Natural killer cell (primary cell): ENCODE data around the gene DUSP28. TPM values are rescaled to one million over a fixed set of nuclear protein-coding genes. Genes with fewer than 3 reads are reported as not detected.

ENCODE experiments used
- ATAC-seq, 3 donors: fragments of 150-1000 bp in 2 of 3; fragments of 200-7000 bp in 1 of 3; cut with Tn5 transposase; 1 replicate in 1 of 3; 2 replicates in 2 of 3; pipeline ENCODE4 v1.10.0; 2021; ENCODE audit warnings: mild to moderate bottlenecking in 2 of 3, moderate library complexity in 2 of 3
- DNase-seq, 2 donors: peaks; one replicate each; pipeline versions ENCODE4 v3.0.0 to v3.0.0-alpha.2; 2013 to 2021; ENCODE audit warnings: mixed read lengths in 1 of 2
- H3K27ac ChIP-seq: one replicate; pipeline ENCODE4 v1.5.1; 2013; ENCODE audit warnings: mild to moderate bottlenecking, low read length
- H3K27me3 ChIP-seq: one replicate; pipeline ENCODE4 v1.6.1; 2013; ENCODE audit warnings: low read length; ENCODE audit not compliant: control insufficient read depth, insufficient read depth
- H3K36me3 ChIP-seq: one replicate; pipeline ENCODE4 v1.6.1; 2013; ENCODE audit warnings: low read length; ENCODE audit not compliant: control insufficient read depth, insufficient read depth
- H3K4me1 ChIP-seq: one replicate; pipeline ENCODE4 v1.6.1; 2013; ENCODE audit warnings: low read length; ENCODE audit not compliant: control insufficient read depth, insufficient read depth
- H3K4me3 ChIP-seq: one replicate; pipeline ENCODE4 v1.5.1; 2013; ENCODE audit warnings: low read length
- H3K9me3 ChIP-seq: one replicate; pipeline ENCODE4 v1.6.1; 2013; ENCODE audit warnings: low read length; ENCODE audit not compliant: control insufficient read depth, insufficient read depth
- H3K27ac Mint-ChIP-seq, 2 donors: one replicate each; pipeline ENCODE4 v1.8.0; 2022; ENCODE audit warnings: mild to moderate bottlenecking in 2 of 2, mixed read lengths in 2 of 2, moderate library complexity in 1 of 2
- H3K27me3 Mint-ChIP-seq, 2 donors: one replicate each; pipeline ENCODE4 v1.8.0; 2022; ENCODE audit warnings: low read depth in 2 of 2, mixed read lengths in 2 of 2
- H3K36me3 Mint-ChIP-seq: one replicate; pipeline ENCODE4 v1.8.0; 2022; ENCODE audit warnings: mixed read lengths
- H3K4me1 Mint-ChIP-seq, 2 donors: one replicate each; pipeline ENCODE4 v1.8.0; 2022; ENCODE audit warnings: mixed read lengths in 2 of 2
- H3K4me3 Mint-ChIP-seq: one replicate; pipeline ENCODE4 v1.8.0; 2022; ENCODE audit warnings: mild to moderate bottlenecking, moderate library complexity, mixed read lengths
- H3K9me3 Mint-ChIP-seq, 2 donors: one replicate each; pipeline ENCODE4 v1.8.0; 2022; ENCODE audit warnings: mixed read lengths in 2 of 2
- CTCF ChIP-seq: fragments of 200-600 bp; IDR thresholded peaks from one replicate; pipeline ENCODE4 v1.8.0; 2022; ENCODE audit warnings: antibody characterized with exemption
- WGBS: methylation state at CpG from one replicate; pipeline ENCODE4 v1.1.7; 2013; ENCODE audit warnings: missing lambda C conversion rate; ENCODE audit not compliant: insufficient coverage; 5-methylcytosine and 5-hydroxymethylcytosine counted together
- intact Hi-C: fragments of 100-400 bp; cut with micrococcal nuclease; formaldehyde crosslinking; loops from one replicate; pipeline ENCODE4 v1.14.2; 2022
- total RNA-seq, 4 donors: library from RNA; stranded (reverse); fragments of 120-200 nt in 1 of 4; gene quantifications; one replicate each; pipeline versions ENCODE4 v1.2.3 to v1.2.4, GENCODE V29; 2013 to 2022

DUSP28 gene
- total RNA-seq, 3 donors from 2014 or later (not counting 1 experiment from before 2014, with no cell fraction given), result 13.5 to 25.2 (median 18.5) TPM

- Histone ChIP-seq H3K9me3 (no peaks in the 10 kb centered on the region), H3K4me1 (no peaks in the 10 kb centered on the region), H3K27ac (no peak overlapping the region), H3K36me3 (peaks cover 18% of the 10 kb centered on the region), H3K4me3 (no peak overlapping the region), H3K27me3 (no peaks in the 10 kb centered on the region)
- H3K27ac Mint-ChIP-seq, result no peak overlapping the region
- peaks cover 14 to 25% of the 10 kb centered on the region in 2 donors for H3K4me1 Mint-ChIP-seq
- H3K27me3 Mint-ChIP-seq, result no peaks in the 10 kb centered on the region
- no peak for ATAC-seq
- intact Hi-C loops, result no loop called here
- H3K4me3 Mint-ChIP-seq, result no peak overlapping the region
- H3K36me3 Mint-ChIP-seq, result no peaks in the 10 kb centered on the region
- TF ChIP-seq CTCF, result no peak
- no peaks in the 10 kb centered on the region for H3K9me3 Mint-ChIP-seq
- DNase-seq, result no peak
These were observed 20.3 kb upstream of the DUSP28 start for GRCh38 chr2:240539906-240540305.

- Mint-ChIP-seq H3K27ac (no peak overlapping the region), H3K9me3 (no peaks in the 10 kb centered on the region), H3K4me1 (peaks cover 6 to 19% of the 10 kb centered on the region in 2 donors), H3K4me3 (no peak overlapping the region), H3K36me3 (peaks cover 8% of the 10 kb centered on the region), H3K27me3 (no peaks in the 10 kb centered on the region)
- intact Hi-C loops, result no loop called here
- TF ChIP-seq CTCF, result no peak
- Histone ChIP-seq H3K27ac (no peak overlapping the region), H3K4me1 (no peaks in the 10 kb centered on the region), H3K4me3 (no peak overlapping the region), H3K36me3 (peaks cover 30% of the 10 kb centered on the region), H3K9me3 (no peaks in the 10 kb centered on the region), H3K27me3 (no peaks in the 10 kb centered on the region)
- DNase-seq (no peak), ATAC-seq (no peak)
- WGBS, result 99% methylated on average over 4 of the region's 4 CpGs
These were observed 8.9 kb upstream of the DUSP28 start for GRCh38 chr2:240551288-240551687.

- Mint-ChIP-seq H3K27ac (peak overlapping the region; percentile 29 to 71), H3K9me3 (no peaks in the 10 kb centered on the region), H3K4me3 (no peak overlapping the region), H3K27me3 (no peaks in the 10 kb centered on the region), H3K36me3 (peaks cover 8% of the 10 kb centered on the region), H3K4me1 (peaks cover 12 to 24% of the 10 kb centered on the region in 2 donors)
- DNase-seq (no peak), ATAC-seq (no peak)
- H3K27me3 ChIP-seq, result no peaks in the 10 kb centered on the region
- no peak overlapping the region for H3K27ac ChIP-seq
- H3K36me3 ChIP-seq, result peaks cover 30% of the 10 kb centered on the region
- 11% methylated on average over 1 of the region's 1 CpG for WGBS
- H3K9me3 ChIP-seq, result no peaks in the 10 kb centered on the region
- TF ChIP-seq CTCF, result no peak
- H3K4me1 ChIP-seq, result peaks cover 5% of the 10 kb centered on the region
- no peak overlapping the region for H3K4me3 ChIP-seq
- intact Hi-C loops, result no loop called here
These were observed 8.3 kb upstream of the DUSP28 start for GRCh38 chr2:240551811-240552210.

DNA sequence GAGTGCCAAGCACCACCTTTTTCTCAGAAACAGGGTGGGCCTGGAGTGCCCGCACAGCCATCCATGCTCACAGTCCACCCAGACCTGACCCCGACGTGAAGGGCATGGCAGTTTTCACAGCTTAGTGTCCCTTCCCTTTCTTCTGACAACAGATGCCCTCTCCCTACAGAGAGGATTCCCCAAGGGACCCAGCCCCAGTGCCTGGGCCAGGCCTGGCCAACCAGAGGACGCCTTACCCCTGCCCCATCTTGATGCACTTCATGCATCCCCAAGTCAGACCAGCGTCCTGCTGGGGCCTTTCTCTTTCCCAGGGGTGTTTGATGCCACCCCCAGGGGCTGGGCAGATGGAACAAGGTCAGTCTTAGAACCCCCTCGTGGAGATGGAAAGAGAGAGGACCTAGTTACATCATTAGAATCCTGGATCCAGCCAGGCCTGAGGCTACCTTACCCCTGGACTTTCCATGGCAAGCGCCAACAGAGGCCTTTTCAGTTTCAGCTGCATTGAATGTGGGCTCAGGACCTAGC is 6.1 kb upstream of the DUSP28 start:
- DNase-seq, result no peak
- Mint-ChIP-seq H3K4me3 (no peak overlapping the region), H3K9me3 (no peaks in the 10 kb centered on the region), H3K27ac (no peak overlapping the region), H3K36me3 (peaks cover 8% of the 10 kb centered on the region), H3K4me1 (peaks cover 20 to 39% of the 10 kb centered on the region in 2 donors), H3K27me3 (no peaks in the 10 kb centered on the region)
- no peak for ATAC-seq
- Histone ChIP-seq H3K36me3 (peaks cover 32% of the 10 kb centered on the region), H3K4me3 (no peak overlapping the region), H3K9me3 (no peaks in the 10 kb centered on the region), H3K4me1 (peaks cover 27% of the 10 kb centered on the region), H3K27me3 (no peaks in the 10 kb centered on the region), H3K27ac (no peak overlapping the region)
- WGBS, result 96% methylated on average over 7 of the region's 7 CpGs
- TF ChIP-seq CTCF, result no peak
- intact Hi-C loops, result no loop called here
